Testis (tissue), 2 donors: Measurements from ENCODE around the gene COL5A1.

Experiments used
- POLR2A ChIP-seq: fragments of 450-650 bp; IDR thresholded peaks from one replicate; pipeline ENCODE4 v1.6.1; 2017; ENCODE audit warnings: antibody characterized with exemption, mild to moderate bottlenecking, moderate library complexity
- TF ChIP-seq, protein P1 (sequence below), 3 experiments: fragments of 450-650 bp in 2 of 3; fragments of 200-600 bp in 1 of 3; sonication (generic) in 1 of 3; IDR thresholded peaks; one replicate each; pipeline ENCODE4 v1.5.1; 2016 to 2019; ENCODE audit warnings: antibody characterized with exemption in 3 of 3, mild to moderate bottlenecking in 2 of 3, moderate library complexity in 1 of 3

DNA sequence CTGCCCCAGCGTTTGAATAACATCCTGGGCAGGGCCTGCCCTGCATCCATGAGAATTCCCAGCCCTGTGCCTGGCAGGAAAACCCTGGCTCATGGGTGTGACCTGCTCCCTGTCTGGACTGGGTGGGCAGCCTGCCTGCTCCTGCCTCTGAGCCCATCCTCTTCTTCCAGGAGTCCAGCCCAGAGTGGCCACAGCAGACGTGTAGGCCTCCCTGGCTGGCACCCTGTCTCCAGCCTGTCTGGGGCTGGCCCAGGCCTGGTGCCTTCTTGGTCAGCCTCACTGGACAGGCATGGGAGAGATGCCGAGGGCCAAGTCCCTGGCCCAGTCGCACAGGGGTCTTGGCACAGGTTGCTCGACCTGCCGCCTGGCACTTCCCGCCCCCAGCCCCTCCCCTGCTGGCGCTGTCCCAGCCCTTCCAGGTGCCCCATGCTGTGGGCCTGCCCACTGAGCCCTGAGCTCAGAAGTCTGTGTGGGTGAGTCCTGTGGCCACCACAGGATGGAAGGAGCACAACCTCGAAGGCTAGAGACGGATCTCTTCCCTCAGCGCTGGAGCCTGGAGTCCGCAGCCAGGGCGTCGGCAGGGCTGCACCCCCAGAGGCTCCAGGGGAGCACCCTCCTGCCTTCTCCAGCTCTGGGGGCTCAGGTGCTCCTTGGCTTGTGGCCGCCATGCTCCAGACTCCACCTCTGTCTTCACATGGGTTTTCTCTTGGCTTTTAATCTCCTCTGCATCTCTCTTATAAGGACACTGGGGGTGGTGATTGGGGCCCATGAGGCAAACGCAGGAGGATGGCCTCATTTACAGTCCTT is 11.8 kb upstream of the COL5A1 start:
- TF ChIP-seq, protein P1, sequence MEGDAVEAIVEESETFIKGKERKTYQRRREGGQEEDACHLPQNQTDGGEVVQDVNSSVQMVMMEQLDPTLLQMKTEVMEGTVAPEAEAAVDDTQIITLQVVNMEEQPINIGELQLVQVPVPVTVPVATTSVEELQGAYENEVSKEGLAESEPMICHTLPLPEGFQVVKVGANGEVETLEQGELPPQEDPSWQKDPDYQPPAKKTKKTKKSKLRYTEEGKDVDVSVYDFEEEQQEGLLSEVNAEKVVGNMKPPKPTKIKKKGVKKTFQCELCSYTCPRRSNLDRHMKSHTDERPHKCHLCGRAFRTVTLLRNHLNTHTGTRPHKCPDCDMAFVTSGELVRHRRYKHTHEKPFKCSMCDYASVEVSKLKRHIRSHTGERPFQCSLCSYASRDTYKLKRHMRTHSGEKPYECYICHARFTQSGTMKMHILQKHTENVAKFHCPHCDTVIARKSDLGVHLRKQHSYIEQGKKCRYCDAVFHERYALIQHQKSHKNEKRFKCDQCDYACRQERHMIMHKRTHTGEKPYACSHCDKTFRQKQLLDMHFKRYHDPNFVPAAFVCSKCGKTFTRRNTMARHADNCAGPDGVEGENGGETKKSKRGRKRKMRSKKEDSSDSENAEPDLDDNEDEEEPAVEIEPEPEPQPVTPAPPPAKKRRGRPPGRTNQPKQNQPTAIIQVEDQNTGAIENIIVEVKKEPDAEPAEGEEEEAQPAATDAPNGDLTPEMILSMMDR (IDR thresholded peaks at IDR 0.05), result no peak
- no peak for TF ChIP-seq POLR2A
